MCF 10A (cell line): ENCODE data around the gene ZBTB34. TPM values are rescaled to one million over a fixed set of nuclear protein-coding genes. Genes with fewer than 3 reads are reported as not detected.
"Not testable (repeated sequence)": the region's sequence is repeated elsewhere in the genome, so short reads cannot be mapped to it uniquely, and the experiment has no call there.

Source experiments
- BruUV-seq: library from RNA; stranded (reverse); fragments of 400-500 nt; replicated peaks from 2 replicates; lab custom pipeline; 2021; lab: Mats Ljungman, UMichigan
- CTCF ChIA-PET: fragments of 300-600 bp; sonication (Branson Sonifier 250); formaldehyde crosslinking; extraction: SDS; loops from one replicate; lab custom pipeline; 2021; ENCODE audit warnings: antibody characterized with exemption, inconsistent platforms; lab: Yijun Ruan, JAX
- POLR2A ChIA-PET: fragments of 300-600, 350-650 bp; sonication (Branson Sonifier 250); formaldehyde crosslinking; extraction: SDS; loops from one replicate; lab custom pipeline; 2020; ENCODE audit warnings: antibody characterized with exemption, inconsistent platforms; lab: Yijun Ruan, JAX
- DNase-seq: peaks from one replicate; pipeline ENCODE4 v3.0.0-alpha.2; 2018; ENCODE audit not compliant: unreplicated experiment
- H3K27ac Mint-ChIP-seq: one replicate; pipeline ENCODE4 v1.8.0; 2022; ENCODE audit warnings: mild to moderate bottlenecking, low read depth, mixed read lengths; ENCODE audit not compliant: unreplicated experiment
- H3K27me3 Mint-ChIP-seq: one replicate; pipeline ENCODE4 v1.8.0; 2022; ENCODE audit warnings: mixed read lengths; ENCODE audit not compliant: insufficient read depth, unreplicated experiment
- H3K36me3 Mint-ChIP-seq: one replicate; pipeline ENCODE4 v1.8.0; 2022; ENCODE audit warnings: mild to moderate bottlenecking, moderate library complexity, mixed read lengths; ENCODE audit not compliant: insufficient read depth, unreplicated experiment
- H3K4me1 Mint-ChIP-seq: one replicate; pipeline ENCODE4 v1.8.0; 2022; ENCODE audit warnings: mixed read lengths; ENCODE audit not compliant: insufficient read depth, unreplicated experiment
- H3K4me3 Mint-ChIP-seq: one replicate; pipeline ENCODE4 v1.8.0; 2022; ENCODE audit warnings: mild to moderate bottlenecking, moderate library complexity, mixed read lengths; ENCODE audit not compliant: unreplicated experiment
- H3K9me3 Mint-ChIP-seq: one replicate; pipeline ENCODE4 v1.8.0; 2022; ENCODE audit warnings: mixed read lengths; ENCODE audit not compliant: unreplicated experiment
- intact Hi-C: fragments of 100-400 bp; cut with micrococcal nuclease; formaldehyde crosslinking; loops from 2 replicates; pipeline ENCODE4 v1.14.1; 2022
- total RNA-seq: library from RNA; stranded (reverse); gene quantifications from 2 replicates; pipeline ENCODE4 v1.2.3, GENCODE V29; 2022
- TF ChIP-seq, protein P1 (sequence below): fragments of 200-600 bp; IDR thresholded peaks from one replicate; pipeline ENCODE4 v1.8.0; 2022; ENCODE audit warnings: antibody characterized with exemption, mild to moderate bottlenecking; ENCODE audit not compliant: unreplicated experiment

Gene ZBTB34
- total RNA-seq, 1 experiment from 2014 or later, result 4.6 TPM

- peaks cover 16% of the 10 kb centered on the region for H3K9me3 Mint-ChIP-seq
- TF ChIP-seq, protein P1, sequence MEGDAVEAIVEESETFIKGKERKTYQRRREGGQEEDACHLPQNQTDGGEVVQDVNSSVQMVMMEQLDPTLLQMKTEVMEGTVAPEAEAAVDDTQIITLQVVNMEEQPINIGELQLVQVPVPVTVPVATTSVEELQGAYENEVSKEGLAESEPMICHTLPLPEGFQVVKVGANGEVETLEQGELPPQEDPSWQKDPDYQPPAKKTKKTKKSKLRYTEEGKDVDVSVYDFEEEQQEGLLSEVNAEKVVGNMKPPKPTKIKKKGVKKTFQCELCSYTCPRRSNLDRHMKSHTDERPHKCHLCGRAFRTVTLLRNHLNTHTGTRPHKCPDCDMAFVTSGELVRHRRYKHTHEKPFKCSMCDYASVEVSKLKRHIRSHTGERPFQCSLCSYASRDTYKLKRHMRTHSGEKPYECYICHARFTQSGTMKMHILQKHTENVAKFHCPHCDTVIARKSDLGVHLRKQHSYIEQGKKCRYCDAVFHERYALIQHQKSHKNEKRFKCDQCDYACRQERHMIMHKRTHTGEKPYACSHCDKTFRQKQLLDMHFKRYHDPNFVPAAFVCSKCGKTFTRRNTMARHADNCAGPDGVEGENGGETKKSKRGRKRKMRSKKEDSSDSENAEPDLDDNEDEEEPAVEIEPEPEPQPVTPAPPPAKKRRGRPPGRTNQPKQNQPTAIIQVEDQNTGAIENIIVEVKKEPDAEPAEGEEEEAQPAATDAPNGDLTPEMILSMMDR, result no peak
- no peak for DNase-seq
- ChIA-PET POLR2A (interaction anchor here (1.8 kb wide), 1 partner anchor 9 kb away, joined by 11 read pairs; no protein-coding TSS in a partner anchor), CTCF (interaction anchor here (0.6 kb wide), 1 partner anchor 15 kb away, joined by 3 read pairs; no protein-coding TSS in a partner anchor)
- intact Hi-C loops, result no loop called here
- H3K36me3 Mint-ChIP-seq, result peaks cover 93% of the 10 kb centered on the region
- peaks cover 18% of the 10 kb centered on the region for H3K4me1 Mint-ChIP-seq
- no peak overlapping the region for H3K4me3 Mint-ChIP-seq
- H3K27ac Mint-ChIP-seq, result no peak overlapping the region
- H3K27me3 Mint-ChIP-seq, result no peaks in the 10 kb centered on the region
- BruUV-seq, result no TSS peak
These were observed 42.0 kb upstream of the ZBTB34 start for GRCh38 chr9:126818482-126818881.

DNA sequence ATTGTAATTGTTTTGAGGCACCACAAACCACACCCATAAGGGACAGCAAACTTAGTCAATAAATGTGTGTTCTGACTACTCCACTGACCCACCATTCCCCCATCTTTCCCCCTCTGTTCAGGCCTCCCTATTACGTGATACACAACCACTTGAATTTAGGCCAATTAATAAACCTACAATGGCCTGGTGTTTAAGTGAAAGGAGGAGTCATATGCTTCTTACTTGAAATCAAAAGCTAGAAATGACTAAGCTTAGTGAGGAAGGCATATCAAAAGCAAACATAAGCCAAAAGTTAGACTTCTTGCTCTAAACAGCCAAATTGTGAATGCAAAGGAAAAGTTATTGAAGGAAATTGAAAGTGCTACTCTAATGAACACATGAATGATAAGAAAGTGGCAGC, 41.0 kb upstream of the ZBTB34 start:
- H3K4me1 Mint-ChIP-seq, result peaks cover 13% of the 10 kb centered on the region
- peaks cover 91% of the 10 kb centered on the region for H3K36me3 Mint-ChIP-seq
- H3K9me3 Mint-ChIP-seq, result peaks cover 16% of the 10 kb centered on the region
- intact Hi-C loops, result no loop called here
- BruUV-seq, result no TSS peak
- POLR2A ChIA-PET, result interaction anchor here (1.2 to 2.3 kb wide), 4 partner anchors 10 to 31 kb away, joined by 4 to 11 read pairs (median 7); partner anchors contain the start of gene ZBTB43
- no peak overlapping the region for H3K27ac Mint-ChIP-seq
- CTCF ChIA-PET, result interaction anchor here (0.8 kb wide), 1 partner anchor 10 kb away, joined by 3 read pairs; no protein-coding TSS in a partner anchor
- no peak overlapping the region for H3K4me3 Mint-ChIP-seq
- TF ChIP-seq, protein P1, result no peak
- DNase-seq, result no peak
- no peaks in the 10 kb centered on the region for H3K27me3 Mint-ChIP-seq

DNA sequence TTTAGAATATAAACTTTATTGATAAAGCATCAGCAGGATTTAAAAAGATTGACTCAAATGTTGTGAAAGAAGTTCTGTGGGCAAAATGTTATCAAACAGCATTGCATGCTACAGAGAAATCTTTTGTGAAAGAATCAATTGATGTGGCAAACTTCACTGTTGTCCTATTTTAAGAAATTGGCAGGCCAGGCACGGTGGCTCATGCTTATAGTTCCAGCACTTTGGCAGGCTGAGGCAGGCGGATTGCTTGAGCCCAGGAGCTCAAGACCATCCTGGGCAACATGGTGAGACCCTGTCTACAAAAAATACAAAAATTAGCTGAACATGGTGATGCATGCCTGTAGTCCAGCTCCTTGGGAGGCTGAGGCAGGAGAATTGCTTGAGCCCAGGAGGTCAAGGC, 38.2 kb upstream of the ZBTB34 start:
- peaks cover 94% of the 10 kb centered on the region for H3K36me3 Mint-ChIP-seq

GRCh38 chr9:126822873-126823272, 37.6 kb upstream of the ZBTB34 start:
- Mint-ChIP-seq H3K27ac (no peak overlapping the region), H3K36me3 (peaks cover 89% of the 10 kb centered on the region), H3K4me1 (no peaks in the 10 kb centered on the region), H3K9me3 (peaks cover 6% of the 10 kb centered on the region), H3K4me3 (no peak overlapping the region), H3K27me3 (no peaks in the 10 kb centered on the region)
- ChIA-PET CTCF (interaction anchor here (1.1 kb wide), 1 partner anchor 14 kb away, joined by 3 read pairs; no protein-coding TSS in a partner anchor), POLR2A (interaction anchor here (0.6 to 1.3 kb wide), 3 partner anchors 16 to 900 kb away, joined by 3 to 4 read pairs (median 3); no protein-coding TSS in a partner anchor)
- no TSS peak for BruUV-seq
- no peak for DNase-seq
- TF ChIP-seq, protein P1, result no peak
- intact Hi-C loops, result no loop called here

More for the DNA sequence above, 38.2 kb upstream of the ZBTB34 start:
- ChIA-PET POLR2A (interaction anchor here (0.7 to 0.8 kb wide), 2 partner anchors 16 to 19 kb away, joined by 3 read pairs; no protein-coding TSS in a partner anchor), CTCF (interaction anchor here (0.6 to 1.1 kb wide), 3 partner anchors 9 to 22 kb away, joined by 3 read pairs; no protein-coding TSS in a partner anchor)
- Mint-ChIP-seq H3K4me1 (no peaks in the 10 kb centered on the region), H3K27ac (no peak overlapping the region), H3K27me3 (no peaks in the 10 kb centered on the region), H3K9me3 (peaks cover 6% of the 10 kb centered on the region), H3K4me3 (no peak overlapping the region)
- DNase-seq, result no peak
- BruUV-seq, result no TSS peak
- intact Hi-C loops, result no loop called here
- TF ChIP-seq, protein P1, result no peak

- POLR2A ChIA-PET, result interaction anchor here (1.0 to 1.8 kb wide), 2 partner anchors 15 to 39 kb away, joined by 3 to 5 read pairs; no protein-coding TSS in a partner anchor
These were observed 36.4 kb upstream of the ZBTB34 start for GRCh38 chr9:126824052-126824451.

More at GRCh38 chr9:126824052-126824451, 36.4 kb upstream of the ZBTB34 start:
- CTCF ChIA-PET, result interaction anchor here (0.6 to 1.1 kb wide), 2 partner anchors 117 to 158 kb away, joined by 3 read pairs; no protein-coding TSS in a partner anchor
- H3K36me3 Mint-ChIP-seq, result peaks cover 81% of the 10 kb centered on the region
- H3K27me3 Mint-ChIP-seq, H3K9me3 Mint-ChIP-seq, intact Hi-C loops, H3K4me1 Mint-ChIP-seq, H3K27ac Mint-ChIP-seq, DNase-seq, BruUV-seq, H3K4me3 Mint-ChIP-seq: not testable (repeated sequence)
